Glomerular visceral epithelial cell (primary cell): Measurements from ENCODE around the gene PLPP4.

Source experiments
- DNase-seq: peaks from one replicate; pipeline ENCODE4 v3.0.0-alpha.2; 2016; ENCODE audit errors: extremely low spot score

PLPP4 gene

GRCh38 chr10:120575411-120575810, 118.4 kb downstream of the PLPP4 start:
- DNase-seq, result no peak

DNA sequence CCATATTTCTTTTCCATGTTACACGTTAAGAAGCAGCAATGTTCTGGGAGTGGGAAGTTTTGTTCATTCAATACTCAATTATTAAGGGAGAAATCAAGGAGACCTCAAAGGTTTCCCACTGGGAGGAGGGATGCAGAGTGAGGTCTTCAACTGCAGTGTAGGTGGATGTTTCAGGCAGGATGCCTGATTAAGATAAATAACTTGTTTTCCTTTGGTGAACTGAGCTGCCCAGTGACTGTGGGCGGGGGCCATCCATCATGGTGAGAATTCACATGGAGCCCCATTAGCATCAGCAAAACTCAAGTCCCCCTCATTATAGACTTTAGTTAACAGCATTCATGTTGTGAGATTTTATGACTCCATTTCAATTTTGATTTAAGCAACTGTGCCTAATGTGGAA, 121.1 kb downstream of the PLPP4 start:
- no peak for DNase-seq

- DNase-seq, result no peak
Observed at GRCh38 chr10:120578890-120579289, 121.9 kb downstream of the PLPP4 start.

DNA sequence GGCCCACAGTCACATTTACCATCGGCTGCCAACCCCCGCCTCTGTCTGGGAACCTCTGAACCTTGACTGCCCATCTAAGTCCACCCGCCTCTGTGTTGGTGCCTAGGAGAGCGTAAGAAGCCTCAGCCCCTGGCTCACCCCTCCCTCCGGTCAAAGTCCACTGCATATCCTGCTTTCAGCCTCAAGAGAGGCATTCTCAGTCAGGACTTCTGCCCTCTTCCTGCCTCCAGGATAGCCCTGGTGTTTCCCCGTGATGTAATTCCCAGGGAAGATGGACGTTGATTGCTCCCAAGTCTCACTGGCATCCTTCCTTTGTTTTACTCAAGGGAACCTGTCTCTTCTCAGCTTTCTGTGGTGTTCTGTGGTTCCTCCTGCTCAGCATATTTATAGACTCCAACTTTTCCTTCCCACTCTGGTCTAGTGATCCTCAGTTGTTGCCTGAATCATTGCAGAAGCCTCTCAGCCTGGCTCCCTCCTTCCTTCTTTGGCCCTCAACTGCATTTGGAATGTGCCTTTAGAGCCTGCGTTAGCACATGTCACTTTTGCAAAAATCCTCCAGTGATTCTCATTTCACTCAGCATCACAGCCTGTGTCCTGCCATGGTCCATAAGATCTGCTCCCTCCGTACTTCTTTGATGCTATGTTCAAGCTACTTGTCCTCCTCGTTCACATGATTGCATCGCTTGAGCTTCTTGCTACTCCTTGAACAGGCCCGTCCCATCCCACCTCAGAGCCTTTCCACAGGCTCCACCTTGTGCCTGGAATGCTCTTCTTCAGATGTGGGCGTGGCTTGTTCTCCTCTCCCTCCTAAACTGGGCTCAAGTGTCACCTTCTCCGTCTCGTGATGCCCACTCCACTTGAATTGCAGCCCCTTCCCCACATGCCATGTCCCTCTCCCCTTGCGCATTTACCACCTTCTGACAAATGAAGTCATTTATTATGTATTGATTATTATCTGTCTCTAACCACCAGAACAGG, 124.2 kb downstream of the PLPP4 start:
- DNase-seq, result peak; percentile 83

GRCh38 chr10:120582753-120583152, 125.7 kb downstream of the PLPP4 start:
- no peak for DNase-seq

DNA sequence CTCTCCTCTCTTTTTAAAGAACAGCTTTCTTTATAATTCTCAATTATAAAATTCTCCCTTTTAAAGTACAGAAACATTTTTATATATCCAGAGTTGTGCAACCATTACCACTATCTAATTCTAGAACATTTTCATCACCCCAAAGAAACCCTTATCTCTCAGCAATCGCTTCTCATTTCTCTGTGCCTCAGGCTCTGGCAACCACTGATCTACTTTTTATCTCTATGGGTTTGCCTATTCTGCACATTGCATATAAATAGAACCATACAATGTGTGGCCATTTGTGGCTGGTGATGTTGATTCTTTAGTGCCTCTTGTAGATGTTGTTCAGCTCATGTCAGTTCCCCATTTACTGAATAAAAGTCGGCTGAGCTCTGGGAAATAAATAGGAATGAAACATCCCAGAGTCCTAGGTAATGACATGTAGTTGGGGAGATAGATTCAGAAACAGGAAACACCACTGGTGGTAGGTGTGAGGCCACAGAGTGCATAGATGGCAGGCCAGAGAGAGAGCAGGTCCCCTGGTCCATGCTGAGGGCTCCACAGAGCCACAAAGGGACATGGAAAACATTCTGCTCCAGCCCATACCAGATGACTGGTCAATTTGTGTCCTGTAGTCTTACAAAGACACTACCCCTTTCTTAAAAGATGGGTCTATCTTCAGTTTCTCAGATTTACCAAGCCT, 126.5 kb downstream of the PLPP4 start:
- DNase-seq, result no peak

GRCh38 chr10:120584786-120585185, 127.8 kb downstream of the PLPP4 start:
- DNase-seq, result no peak

DNA sequence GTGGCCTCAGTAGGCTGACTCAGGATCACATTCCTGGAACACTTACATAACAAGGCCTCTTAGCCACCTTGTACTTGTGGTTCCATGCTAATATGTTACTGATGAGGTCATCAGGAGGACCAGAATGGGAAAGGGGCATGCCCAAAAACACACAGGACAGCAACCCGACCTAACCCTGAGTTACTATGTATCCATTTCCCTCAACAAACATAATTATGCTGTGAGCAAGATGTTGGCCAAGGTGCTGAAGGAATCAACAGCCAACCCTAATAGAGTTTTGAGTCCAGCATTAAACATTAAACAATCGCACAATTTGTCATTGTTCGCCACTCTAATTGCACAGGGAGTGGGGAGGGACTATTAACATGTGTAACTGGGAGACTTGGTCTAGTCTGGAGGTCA, 129.4 kb downstream of the PLPP4 start:
- DNase-seq, result peak; percentile 76

DNA sequence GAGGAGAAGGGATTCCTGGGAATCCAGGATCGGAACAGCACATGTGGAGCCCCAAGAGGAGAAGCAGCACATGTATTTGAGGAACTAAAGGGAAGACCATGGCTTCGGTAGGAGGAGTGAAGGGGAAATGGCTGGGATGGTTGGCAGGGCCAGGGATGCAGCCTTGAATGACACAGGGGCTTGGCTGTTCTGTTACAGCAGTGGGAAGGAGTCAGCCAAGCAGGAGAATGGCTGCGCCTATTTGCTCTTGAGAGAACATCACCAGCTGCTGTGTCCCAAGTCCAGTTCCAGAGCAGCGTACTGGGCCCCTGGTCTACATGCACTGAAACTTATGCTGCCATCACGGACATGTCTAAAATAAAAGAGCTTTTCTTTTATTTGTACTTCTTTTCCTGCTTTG, 130.0 kb downstream of the PLPP4 start:
- DNase-seq, result no peak

GRCh38 chr10:120588311-120588710, 131.3 kb downstream of the PLPP4 start:
- DNase-seq, result no peak

GRCh38 chr10:120593693-120594092, 136.7 kb downstream of the PLPP4 start:
- DNase-seq, result no peak

GRCh38 chr10:120597902-120598301, 140.9 kb downstream of the PLPP4 start:
- no peak for DNase-seq

GRCh38 chr10:120598386-120598785, 141.4 kb downstream of the PLPP4 start:
- DNase-seq, result no peak

DNA sequence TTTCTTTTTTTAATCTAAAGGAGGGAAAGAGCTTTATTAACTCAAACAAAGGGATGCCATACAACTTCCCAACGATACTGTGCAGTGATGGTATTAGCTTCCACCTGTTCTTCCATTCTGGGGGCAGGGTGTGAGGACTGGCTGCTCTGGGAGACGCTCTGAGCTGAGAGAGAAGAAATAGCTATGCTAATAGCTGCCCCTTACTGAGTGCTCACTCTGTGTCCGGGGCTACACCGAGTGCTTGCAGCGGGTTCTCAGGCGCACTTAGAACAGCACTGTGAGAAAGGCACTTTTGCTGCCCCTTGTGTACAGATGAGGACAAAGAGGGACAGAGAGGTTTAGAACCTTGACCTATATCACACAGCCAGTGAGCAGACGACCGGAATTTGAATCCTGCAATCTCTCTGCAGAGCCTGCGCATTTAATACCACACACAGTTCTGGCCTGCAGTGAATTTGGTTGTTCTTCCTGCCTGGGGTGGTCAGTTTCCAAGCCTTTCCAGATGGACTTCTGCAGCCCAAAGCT, 142.2 kb downstream of the PLPP4 start:
- no peak for DNase-seq

DNA sequence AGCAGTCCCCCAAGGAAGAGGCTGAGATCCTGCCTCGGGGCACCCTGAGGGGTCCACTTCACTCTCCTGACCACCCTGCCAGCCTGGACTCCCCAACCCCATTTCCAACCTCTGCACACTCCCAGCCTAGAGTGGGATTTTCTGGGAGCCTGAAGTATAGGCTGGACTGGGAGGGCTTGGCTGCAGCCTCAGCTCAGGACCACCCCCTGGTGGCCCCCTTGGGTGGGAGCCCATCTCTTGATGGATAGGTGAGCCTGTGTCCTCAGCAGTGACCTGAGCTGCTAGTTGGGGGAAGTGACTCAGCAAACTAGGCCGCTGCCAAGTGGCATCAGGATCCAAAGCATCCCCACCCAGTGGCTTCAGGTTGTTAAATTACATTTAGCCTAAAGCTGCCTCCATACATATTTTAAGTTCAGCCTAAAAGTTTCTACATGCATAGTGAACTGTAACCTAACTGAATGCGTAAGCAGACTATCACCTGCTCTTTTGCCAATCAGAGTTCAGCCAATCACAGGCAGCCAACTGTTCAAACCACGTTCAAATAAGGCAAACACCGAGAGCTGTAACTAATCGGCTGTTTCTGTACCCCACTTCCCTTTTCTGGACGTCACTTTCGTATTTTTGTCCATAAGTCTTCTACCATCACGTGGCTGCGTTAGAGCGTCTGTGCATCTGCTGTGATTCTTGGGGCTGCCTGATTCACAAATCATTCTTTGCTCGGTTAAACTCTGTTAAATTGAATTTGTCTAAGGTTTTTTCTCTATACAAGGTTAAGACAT, 144.0 kb downstream of the PLPP4 start:
- DNase-seq, result peak; percentile 51

DNA sequence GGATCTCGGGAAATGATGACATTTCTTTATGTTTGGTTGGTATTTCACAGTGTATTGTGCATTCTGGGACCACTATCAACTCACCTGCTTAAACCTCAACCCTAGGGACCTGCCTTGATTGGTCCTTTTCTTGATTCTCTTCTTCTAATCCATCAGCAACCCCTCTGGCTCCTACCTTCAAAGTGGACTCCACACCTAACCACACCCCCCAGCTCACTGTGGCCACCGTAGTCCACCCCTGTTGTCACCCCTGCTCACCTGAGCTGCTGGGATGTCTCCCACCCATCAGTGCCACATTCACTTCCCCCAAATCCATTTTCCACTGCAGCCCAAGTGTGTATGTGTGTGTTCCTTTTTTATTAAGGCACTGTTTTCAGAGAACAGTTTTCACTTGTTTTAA, 145.0 kb downstream of the PLPP4 start:
- DNase-seq, result no peak

DNA sequence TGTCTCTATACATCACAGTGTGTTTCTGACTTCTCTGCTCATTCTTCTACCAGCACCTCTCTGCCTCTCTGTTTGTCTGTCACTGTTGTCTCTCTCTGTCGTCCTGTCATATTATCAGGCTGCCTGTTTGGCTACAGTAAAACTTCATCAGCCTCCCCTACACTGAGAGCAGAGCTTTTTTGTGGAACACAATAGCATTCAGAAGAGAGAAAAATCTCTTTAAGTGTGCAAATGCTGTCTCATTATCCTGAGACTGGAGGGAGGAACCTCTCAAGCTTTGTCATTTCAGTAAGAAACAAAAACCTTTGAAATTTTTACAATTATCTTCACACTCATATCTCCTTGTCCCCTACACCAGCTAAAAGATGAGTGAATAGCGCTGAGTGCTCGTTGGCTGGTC, 148.4 kb downstream of the PLPP4 start:
- DNase-seq, result no peak

DNA sequence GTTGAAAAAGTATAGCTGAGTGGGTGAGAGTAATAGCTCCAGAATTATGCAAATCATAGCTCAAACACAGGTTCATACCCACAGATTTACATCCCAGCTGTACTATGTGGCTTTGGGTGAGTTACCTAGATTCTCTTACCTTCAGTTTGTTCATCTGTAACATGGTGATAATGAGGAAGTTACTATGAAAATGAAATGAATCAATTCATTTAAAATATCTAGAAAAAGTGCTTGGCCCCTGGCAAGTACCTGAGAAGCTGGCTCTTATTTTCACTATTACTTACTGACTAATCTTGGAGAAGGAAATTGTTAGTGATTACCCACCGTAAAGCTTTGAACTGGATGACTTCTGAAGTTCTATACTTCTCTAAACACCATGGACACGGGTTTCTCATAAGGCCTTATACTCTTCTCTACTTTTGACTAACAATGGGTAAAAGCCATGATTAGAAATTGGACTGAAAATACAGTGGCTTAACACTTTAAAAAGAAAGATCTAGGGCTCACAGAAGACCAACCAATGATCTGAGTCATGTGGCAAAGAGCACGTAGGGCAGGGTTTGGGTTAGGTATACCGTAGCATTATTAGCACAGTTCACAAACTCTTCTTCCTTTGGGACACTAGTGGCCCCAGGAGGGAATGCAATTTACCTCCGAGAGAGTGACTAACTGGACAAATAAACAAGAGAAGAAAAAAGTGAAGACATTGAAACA, 149.2 kb downstream of the PLPP4 start:
- no peak for DNase-seq

GRCh38 chr10:120607016-120607709, 150.1 kb downstream of the PLPP4 start:
- peak; percentile 79 for DNase-seq
